A549 (cell line): ENCODE data around the gene RABGEF1.
"Not testable (repeated sequence)": the region's sequence is repeated elsewhere in the genome, so short reads cannot be mapped to it uniquely, and the experiment has no call there.

Source experiments
- CBX2 ChIP-seq: fragments of 200-600 bp; sonication (generic); IDR thresholded peaks from 2 replicates; pipeline ENCODE4 v1.6.1; 2016; ENCODE audit warnings: low read depth, mild to moderate bottlenecking, borderline replicate concordance
- CHD4 ChIP-seq: fragments of 200-600 bp; sonication (generic); IDR thresholded peaks from 2 replicates; pipeline ENCODE4 v1.6.1; 2016; ENCODE audit warnings: antibody characterized with exemption, mild to moderate bottlenecking, borderline replicate concordance
- CTCF ChIP-seq: fragments of >200 bp; sonication (Bioruptor Twin); formaldehyde crosslinking; IDR thresholded peaks from 3 replicates; pipeline ENCODE4 v1.5.1; 2016
- EP300 ChIP-seq, 2 experiments: fragments of >200 bp; sonication (Bioruptor Twin); formaldehyde crosslinking; IDR thresholded peaks; 2 replicates in 1 of 2; 3 replicates in 1 of 2; pipeline ENCODE4 v1.6.1; 2016 to 2017
- HOXB13 ChIP-seq: fragments of 250-450 bp; sonication (Bioruptor Pico); IDR thresholded peaks from 2 replicates; pipeline ENCODE4 v1.5.0; 2020; ENCODE audit warnings: low read depth, mild to moderate bottlenecking, moderate library complexity
- MAX ChIP-seq: IDR thresholded peaks from 2 replicates; pipeline ENCODE4 v1.6.1; 2012
- PHF8 ChIP-seq: fragments of 200-600 bp; sonication (generic); IDR thresholded peaks from 2 replicates; pipeline ENCODE4 v1.6.1; 2016; ENCODE audit warnings: low read depth, mild to moderate bottlenecking, antibody characterized with exemption, moderate library complexity, borderline replicate concordance
- POLR2A ChIP-seq: IDR thresholded peaks from 2 replicates; pipeline ENCODE4 v1.6.1; 2012; ENCODE audit warnings: mild to moderate bottlenecking, low read length
- RCOR1 ChIP-seq: fragments of 150-350 bp; IDR thresholded peaks from 2 replicates; pipeline ENCODE4 v1.6.1; 2014; ENCODE audit warnings: antibody characterized with exemption, low read length, low read depth
- REST ChIP-seq: fragments of 200-600 bp; sonication (generic); IDR thresholded peaks from 2 replicates; pipeline ENCODE4 v1.6.1; 2016; ENCODE audit warnings: antibody characterized with exemption, mild to moderate bottlenecking, moderate library complexity
- RFX5 ChIP-seq: fragments of 450-650 bp; IDR thresholded peaks from 2 replicates; pipeline ENCODE4 v1.7.1; 2014; ENCODE audit warnings: antibody characterized with exemption, mild to moderate bottlenecking, moderate library complexity
- USF2 ChIP-seq: fragments of 450-650 bp; IDR thresholded peaks from 2 replicates; pipeline ENCODE4 v1.6.1; 2014; ENCODE audit warnings: antibody characterized with exemption
- ZSCAN20 ChIP-seq: fragments of 250-450 bp; sonication (Bioruptor Pico); IDR thresholded peaks from 2 replicates; pipeline ENCODE4 v1.8.0; 2022; ENCODE audit warnings: mild to moderate bottlenecking, moderate library complexity
- TF ChIP-seq, protein P1 (sequence below): fragments of >200 bp; sonication (Bioruptor Twin); formaldehyde crosslinking; IDR thresholded peaks from 3 replicates; pipeline ENCODE4 v1.6.1; 2016

DNA sequence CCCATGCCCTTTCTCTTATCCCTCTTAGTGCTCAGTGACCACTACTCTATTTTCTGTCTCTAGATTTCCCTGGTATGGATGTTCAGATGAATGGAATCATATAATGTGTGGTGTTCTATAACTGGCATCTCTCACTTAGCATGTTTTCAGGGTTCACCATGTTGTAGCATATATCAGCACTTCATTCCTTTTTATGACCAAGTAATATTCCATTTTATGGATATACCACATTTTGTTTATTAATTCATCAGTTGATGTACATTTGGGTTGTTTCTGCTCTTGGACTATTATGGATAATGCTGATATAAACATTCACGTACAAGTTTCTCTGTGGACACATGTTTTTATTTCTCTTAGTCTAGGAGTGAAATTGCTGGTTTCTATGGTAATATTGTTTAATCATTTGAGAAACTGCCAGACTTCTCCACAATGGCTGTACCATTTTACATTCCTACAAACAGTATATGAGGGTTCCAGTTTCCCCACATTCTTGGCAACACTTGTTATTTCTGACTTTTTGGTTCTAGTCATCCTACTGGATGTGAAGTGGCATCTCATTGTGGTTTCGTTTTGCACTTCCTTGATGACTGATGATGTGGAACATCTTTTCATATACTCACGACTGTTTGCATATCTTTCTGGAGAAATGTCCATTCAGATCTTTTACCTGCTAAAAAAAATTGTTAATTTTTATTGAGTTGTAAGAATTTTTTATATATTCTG, 23.3 kb downstream of the RABGEF1 start:
- not testable (repeated sequence) for TF ChIP-seq CTCF; POLR2A; USF2; ZSCAN20 (CRISPR knock-in tag); CBX2; HOXB13; RCOR1; RFX5; REST; PHF8; MAX; CHD4; EP300 (IDR thresholded peaks at IDR 0.05)
- TF ChIP-seq, protein P1, sequence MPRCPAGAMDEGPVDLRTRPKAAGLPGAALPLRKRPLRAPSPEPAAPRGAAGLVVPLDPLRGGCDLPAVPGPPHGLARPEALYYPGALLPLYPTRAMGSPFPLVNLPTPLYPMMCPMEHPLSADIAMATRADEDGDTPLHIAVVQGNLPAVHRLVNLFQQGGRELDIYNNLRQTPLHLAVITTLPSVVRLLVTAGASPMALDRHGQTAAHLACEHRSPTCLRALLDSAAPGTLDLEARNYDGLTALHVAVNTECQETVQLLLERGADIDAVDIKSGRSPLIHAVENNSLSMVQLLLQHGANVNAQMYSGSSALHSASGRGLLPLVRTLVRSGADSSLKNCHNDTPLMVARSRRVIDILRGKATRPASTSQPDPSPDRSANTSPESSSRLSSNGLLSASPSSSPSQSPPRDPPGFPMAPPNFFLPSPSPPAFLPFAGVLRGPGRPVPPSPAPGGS, result not testable (repeated sequence)
